Panc1 (cell line): ENCODE data around the gene SGO2. TPM values are rescaled to one million over a fixed set of nuclear protein-coding genes. Genes with fewer than 3 reads are reported as not detected.

Experiments
- ATAC-seq: fragments of 200-7000 bp; cut with Tn5 transposase; 2 replicates; pipeline ENCODE4 v1.9.1; 2020; ENCODE audit warnings: mild to moderate bottlenecking, moderate library complexity
- BruUV-seq: library from RNA; stranded (reverse); fragments of 400-500 nt; replicated peaks from 2 replicates; lab custom pipeline; 2021; lab: Mats Ljungman, UMichigan
- CTCF ChIA-PET: fragments of 300-600 bp; sonication (Branson Sonifier 250); formaldehyde crosslinking; loops from one replicate; lab custom pipeline; 2022; ENCODE audit warnings: antibody characterized with exemption; lab: Charles Lee
- POLR2A ChIA-PET: fragments of 300-600 bp; sonication (Branson Sonifier 250); formaldehyde crosslinking; loops from one replicate; lab custom pipeline; 2022; ENCODE audit warnings: antibody characterized with exemption; lab: Charles Lee
- DNase-seq: peaks from one replicate; pipeline ENCODE4 v3.0.0-alpha.2; 2010; ENCODE audit warnings: low read depth, low spot score
- H3K27ac ChIP-seq: 2 replicates; pipeline ENCODE4 v1.5.1; 2011; ENCODE audit warnings: mild to moderate bottlenecking, low read length, inconsistent platforms
- H3K27me3 ChIP-seq: fragments of 200-500 bp; sonication (Bioruptor generic); 2 replicates; pipeline ENCODE4 v1.6.0; 2014; ENCODE audit warnings: low read length, inconsistent platforms; ENCODE audit not compliant: control insufficient read depth, insufficient read depth
- H3K36me3 ChIP-seq: fragments of 200-500 bp; sonication (Bioruptor generic); 2 replicates; pipeline ENCODE4 v1.5.1; 2014; ENCODE audit warnings: inconsistent platforms, mild to moderate bottlenecking, low read length, moderate library complexity; ENCODE audit not compliant: control insufficient read depth, insufficient read depth
- H3K4me1 ChIP-seq: 2 replicates; pipeline ENCODE4 v1.5.1; 2011; ENCODE audit warnings: inconsistent platforms, mild to moderate bottlenecking, low read length, moderate library complexity; ENCODE audit not compliant: control insufficient read depth, insufficient read depth
- H3K4me3 ChIP-seq, 2 experiments: 2 replicates each; pipeline ENCODE4 v1.5.1; 2011 to 2012; ENCODE audit warnings: low read depth in 2 of 2, low read length in 2 of 2, mild to moderate bottlenecking in 2 of 2, inconsistent platforms in 1 of 2, moderate library complexity in 1 of 2
- H3K9me3 ChIP-seq: fragments of 200-500 bp; sonication (Bioruptor generic); 2 replicates; pipeline ENCODE4 v1.5.1; 2014; ENCODE audit warnings: low read depth, mild to moderate bottlenecking, inconsistent platforms, low read length, moderate library complexity; ENCODE audit not compliant: control insufficient read depth, insufficient read depth
- CTCF ChIP-seq: fragments of 450-650 bp; IDR thresholded peaks from 2 replicates; pipeline ENCODE4 v1.5.1; 2017; ENCODE audit warnings: mild to moderate bottlenecking
- POLR2AphosphoS5 ChIP-seq: IDR thresholded peaks from 2 replicates; pipeline ENCODE4 v1.6.1; 2012; ENCODE audit warnings: mild to moderate bottlenecking, low read depth, low read length, moderate library complexity
- REST ChIP-seq, 2 experiments: IDR thresholded peaks; 2 replicates each; pipeline ENCODE4 v1.6.1; 2011 to 2012; ENCODE audit warnings: low read depth in 2 of 2, control low read depth in 1 of 2, low read length in 1 of 2, mild to moderate bottlenecking in 1 of 2, moderate library complexity in 1 of 2; ENCODE audit not compliant: insufficient read depth in 1 of 2
- SIN3A ChIP-seq: IDR thresholded peaks from 2 replicates; pipeline ENCODE4 v1.6.1; 2012; ENCODE audit warnings: low read depth, mild to moderate bottlenecking, low read length, moderate library complexity, borderline replicate concordance; ENCODE audit not compliant: insufficient read depth
- TCF7L2 ChIP-seq: IDR thresholded peaks from 2 replicates; pipeline ENCODE4 v1.6.1; 2011; ENCODE audit warnings: mild to moderate bottlenecking, low read depth, low read length, inconsistent platforms
- in situ Hi-C: cut with HindIII; loops from 2 replicates; pipeline ENCODE4 v1.10.0; 2016; ENCODE audit warnings: low sequenced_read_pairs, low pct_unique_long_range_greater_than_20kb
- intact Hi-C: fragments of 100-400 bp; cut with micrococcal nuclease; formaldehyde crosslinking; loops from one replicate; pipeline ENCODE4 v1.10.0; 2022; ENCODE audit not compliant: unreplicated experiment
- total RNA-seq: library from RNA; stranded (reverse); gene quantifications from one replicate; pipeline ENCODE4 v1.2.1, GENCODE V29; 2021; ENCODE audit not compliant: unreplicated experiment

SGO2 gene
- total RNA-seq, 1 experiment from 2014 or later = 34.0 TPM

GRCh38 chr2:200575957-200576356, 50.0 kb downstream of the SGO2 start:
- in situ Hi-C loops = no loop called here
- CTCF ChIA-PET = interaction anchor here (0.6 kb wide), 1 partner anchor 10 kb away, joined by 4 read pairs; the partner anchor contains the start of gene AOX1
- TF ChIP-seq CTCF (peak; percentile 56; the same call in 1 of the 2 replicates), POLR2AphosphoS5 (no peak)

GRCh38 chr2:200577027-200577426, 51.0 kb downstream of the SGO2 start:
- no peaks in the 10 kb centered on the region for H3K9me3 ChIP-seq
- no peak for DNase-seq
- H3K36me3 ChIP-seq = peaks cover 6% of the 10 kb centered on the region; the same call in 1 of the 2 replicates
- H3K27ac ChIP-seq = no peak overlapping the region
- POLR2A ChIA-PET = no interaction called here
- no TSS peak for BruUV-seq
- intact Hi-C loops (no loop called here), in situ Hi-C loops (no loop called here)
- no peak overlapping the region for H3K4me3 ChIP-seq
- no peaks in the 10 kb centered on the region for H3K4me1 ChIP-seq
- ATAC-seq = no peak
- CTCF ChIA-PET = no interaction called here
- TF ChIP-seq CTCF = no peak
- TF ChIP-seq TCF7L2 = no peak
- no peak for TF ChIP-seq REST (IDR thresholded peaks at IDR 0.05; ENCODE audit: insufficient read depth in 1 of 2, low read depth in 2 of 2, low read length in 1 of 2)
- no peak for TF ChIP-seq SIN3A
- no peak for TF ChIP-seq POLR2AphosphoS5
- H3K27me3 ChIP-seq = no peaks in the 10 kb centered on the region

More at GRCh38 chr2:200575957-200576356, 50.0 kb downstream of the SGO2 start:
- no peaks in the 10 kb centered on the region for H3K4me1 ChIP-seq
- H3K36me3 ChIP-seq = peaks cover 15% of the 10 kb centered on the region; the same call in 1 of the 2 replicates
- no peak for DNase-seq
- no peak overlapping the region for H3K4me3 ChIP-seq
- POLR2A ChIA-PET = no interaction called here
- intact Hi-C loops = no loop called here
- BruUV-seq = no TSS peak
- H3K27me3 ChIP-seq = no peaks in the 10 kb centered on the region
- H3K27ac ChIP-seq = no peak overlapping the region
- no peak for ATAC-seq
- H3K9me3 ChIP-seq = no peaks in the 10 kb centered on the region
